ENCODE data around the gene BBOF1.

BBOF1 gene, protein sequence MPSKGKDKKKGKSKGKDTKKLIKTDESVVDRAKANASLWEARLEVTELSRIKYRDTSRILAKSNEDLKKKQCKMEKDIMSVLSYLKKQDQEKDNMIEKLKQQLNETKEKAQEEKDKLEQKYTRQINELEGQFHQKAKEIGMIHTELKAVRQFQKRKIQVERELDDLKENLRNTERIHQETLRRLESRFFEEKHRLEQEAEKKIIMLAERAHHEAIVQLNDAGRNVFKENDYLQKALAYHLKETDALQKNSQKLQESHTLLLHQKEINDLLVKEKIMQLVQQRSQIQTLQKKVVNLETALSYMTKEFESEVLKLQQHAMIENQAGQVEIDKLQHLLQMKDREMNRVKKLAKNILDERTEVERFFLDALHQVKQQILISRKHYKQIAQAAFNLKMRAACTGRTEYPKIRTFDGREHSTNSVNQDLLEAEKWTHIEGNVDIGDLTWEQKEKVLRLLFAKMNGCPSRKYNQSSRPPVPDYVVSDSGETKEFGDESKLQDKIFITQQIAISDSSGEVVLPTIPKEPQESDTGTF

GRCh38 chr14:74018586-74019407, at the start of gene BBOF1, which contains the start of gene ENTPD5:
TSS of gene BBOF1 (plus strand) at chr14:74019349. CDS start at chr14:74019479, 130 bp downstream.
TSS of gene ENTPD5 (minus strand) at chr14:74019288. CDS start at chr14:73988102, 31,186 bp downstream.
- peak within 1 kb of the TSS; percentile 96 for H3K9ac ChIP-seq (ENCODE audit: low read length)
- H3K4me2 ChIP-seq (ENCODE audit: low read length), result peak within 1 kb of the TSS; percentile 93
- H3K4me3 ChIP-seq (ENCODE audit: low read length), result peak within 1 kb of the TSS; percentile 97
- H3K79me2 ChIP-seq (ENCODE audit: low read length), result no peaks in the 10 kb centered on the region
- no peaks in the 10 kb centered on the region for H3K9me3 ChIP-seq (ENCODE audit: insufficient read depth, low read length)
- no peaks in the 10 kb centered on the region for H3K36me3 ChIP-seq (replicated peaks; ENCODE audit: low read depth, low read length)
- no peaks in the 10 kb centered on the region for H4K20me1 ChIP-seq (ENCODE audit: insufficient read depth, low read length)
- no peaks in the 10 kb centered on the region for H3K27me3 ChIP-seq (ENCODE audit: low read depth, low read length)
- peak within 1 kb of the TSS; percentile 94 for H2AFZ ChIP-seq (ENCODE audit: low read depth, low read length)
- H3K4me1 ChIP-seq (ENCODE audit: low read length), result peaks cover 4% of the 10 kb centered on the region; the same call in 1 of the 2 replicates
- TF ChIP-seq, protein P1, sequence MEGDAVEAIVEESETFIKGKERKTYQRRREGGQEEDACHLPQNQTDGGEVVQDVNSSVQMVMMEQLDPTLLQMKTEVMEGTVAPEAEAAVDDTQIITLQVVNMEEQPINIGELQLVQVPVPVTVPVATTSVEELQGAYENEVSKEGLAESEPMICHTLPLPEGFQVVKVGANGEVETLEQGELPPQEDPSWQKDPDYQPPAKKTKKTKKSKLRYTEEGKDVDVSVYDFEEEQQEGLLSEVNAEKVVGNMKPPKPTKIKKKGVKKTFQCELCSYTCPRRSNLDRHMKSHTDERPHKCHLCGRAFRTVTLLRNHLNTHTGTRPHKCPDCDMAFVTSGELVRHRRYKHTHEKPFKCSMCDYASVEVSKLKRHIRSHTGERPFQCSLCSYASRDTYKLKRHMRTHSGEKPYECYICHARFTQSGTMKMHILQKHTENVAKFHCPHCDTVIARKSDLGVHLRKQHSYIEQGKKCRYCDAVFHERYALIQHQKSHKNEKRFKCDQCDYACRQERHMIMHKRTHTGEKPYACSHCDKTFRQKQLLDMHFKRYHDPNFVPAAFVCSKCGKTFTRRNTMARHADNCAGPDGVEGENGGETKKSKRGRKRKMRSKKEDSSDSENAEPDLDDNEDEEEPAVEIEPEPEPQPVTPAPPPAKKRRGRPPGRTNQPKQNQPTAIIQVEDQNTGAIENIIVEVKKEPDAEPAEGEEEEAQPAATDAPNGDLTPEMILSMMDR (IDR thresholded peaks at IDR 0.05; ENCODE audit: low read depth, low read length), result no peak
- TF ChIP-seq EZH2phosphoT487 (IDR thresholded peaks at IDR 0.05; ENCODE audit: low read depth), result no peak
- peak within 1 kb of the TSS; percentile 49 for H3K27ac ChIP-seq (ENCODE audit: low read length)

DNA sequence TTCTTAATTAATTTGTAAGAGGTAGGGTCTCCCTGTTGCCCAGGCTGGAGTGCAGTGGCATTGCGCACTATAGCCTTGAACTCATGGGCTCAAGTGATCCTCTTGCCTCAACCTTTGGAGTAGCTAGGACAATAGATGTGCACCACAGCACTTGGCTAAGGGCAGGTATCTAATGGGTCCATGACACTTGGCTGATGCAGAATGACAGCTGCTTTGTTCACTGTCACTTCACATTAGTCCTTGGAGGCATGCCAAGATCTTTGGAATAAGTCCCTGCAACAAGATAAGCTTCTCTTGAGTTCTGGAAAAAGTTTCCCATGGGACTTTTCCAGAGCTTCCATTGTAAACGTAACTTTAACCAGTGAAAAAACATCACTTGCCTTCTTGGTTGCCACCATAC, 45.7 kb upstream of the BBOF1 start:
- no peaks in the 10 kb centered on the region for H3K27me3 ChIP-seq (ENCODE audit: low read depth, low read length)
- peaks cover 4% of the 10 kb centered on the region for H3K36me3 ChIP-seq (replicated peaks; ENCODE audit: low read depth, low read length)
- no peak overlapping the region for H2AFZ ChIP-seq (ENCODE audit: low read depth, low read length)
- H3K4me1 ChIP-seq (ENCODE audit: low read length), result no peaks in the 10 kb centered on the region
- no peak overlapping the region for H3K4me3 ChIP-seq (ENCODE audit: low read length)
- H3K9ac ChIP-seq (ENCODE audit: low read length), result no peak overlapping the region
- no peaks in the 10 kb centered on the region for H3K79me2 ChIP-seq (ENCODE audit: low read length)
- H4K20me1 ChIP-seq (ENCODE audit: insufficient read depth, low read length), result no peaks in the 10 kb centered on the region
- no peaks in the 10 kb centered on the region for H3K9me3 ChIP-seq (ENCODE audit: insufficient read depth, low read length)
- TF ChIP-seq, protein P1 (IDR thresholded peaks at IDR 0.05; ENCODE audit: low read depth, low read length), result no peak
- no peak for TF ChIP-seq EZH2phosphoT487 (IDR thresholded peaks at IDR 0.05; ENCODE audit: low read depth)
- H3K27ac ChIP-seq (ENCODE audit: low read length), result no peak overlapping the region
- H3K4me2 ChIP-seq (ENCODE audit: low read length), result no peak overlapping the region

GRCh38 chr14:73976125-73976524, 43.0 kb upstream of the BBOF1 start:
- Histone ChIP-seq H2AFZ (ENCODE audit: low read depth, low read length) (no peak overlapping the region), H3K79me2 (ENCODE audit: low read length) (no peaks in the 10 kb centered on the region), H3K4me1 (ENCODE audit: low read length) (no peaks in the 10 kb centered on the region), H4K20me1 (ENCODE audit: insufficient read depth, low read length) (no peaks in the 10 kb centered on the region), H3K4me2 (ENCODE audit: low read length) (no peak overlapping the region), H3K36me3 (replicated peaks; ENCODE audit: low read depth, low read length) (no peaks in the 10 kb centered on the region), H3K27me3 (ENCODE audit: low read depth, low read length) (no peaks in the 10 kb centered on the region), H3K27ac (ENCODE audit: low read length) (no peak overlapping the region), H3K4me3 (ENCODE audit: low read length) (no peak overlapping the region), H3K9me3 (ENCODE audit: insufficient read depth, low read length) (no peaks in the 10 kb centered on the region), H3K9ac (ENCODE audit: low read length) (no peak overlapping the region)
- TF ChIP-seq EZH2phosphoT487 (IDR thresholded peaks at IDR 0.05; ENCODE audit: low read depth), result no peak
- TF ChIP-seq, protein P1 (IDR thresholded peaks at IDR 0.05; ENCODE audit: low read depth, low read length), result no peak

DNA sequence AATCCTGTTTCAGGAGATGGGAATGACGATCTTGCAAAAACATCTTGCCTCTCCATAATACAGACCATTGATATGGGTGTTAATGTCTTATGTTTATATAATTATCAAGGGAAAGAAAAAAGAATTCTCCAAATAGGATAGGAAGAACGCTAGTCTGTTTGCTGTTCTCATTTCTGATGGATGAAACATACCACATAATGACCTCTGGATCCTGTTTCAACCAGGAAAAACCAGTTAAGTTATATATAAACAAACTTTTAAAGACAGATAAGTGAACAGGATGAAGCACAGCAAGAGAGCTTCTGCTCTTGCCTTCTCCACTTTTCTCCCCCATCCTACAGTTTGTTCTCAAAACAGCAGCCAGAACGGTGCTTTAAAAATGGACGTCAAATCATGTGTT, 41.3 kb upstream of the BBOF1 start:
- Histone ChIP-seq H3K4me3 (ENCODE audit: low read length) (no peak overlapping the region), H3K4me1 (ENCODE audit: low read length) (no peaks in the 10 kb centered on the region), H3K9me3 (ENCODE audit: insufficient read depth, low read length) (no peaks in the 10 kb centered on the region), H2AFZ (ENCODE audit: low read depth, low read length) (no peak overlapping the region), H4K20me1 (ENCODE audit: insufficient read depth, low read length) (no peaks in the 10 kb centered on the region), H3K4me2 (ENCODE audit: low read length) (no peak overlapping the region), H3K79me2 (ENCODE audit: low read length) (no peaks in the 10 kb centered on the region), H3K9ac (ENCODE audit: low read length) (no peak overlapping the region), H3K27ac (ENCODE audit: low read length) (no peak overlapping the region), H3K36me3 (replicated peaks; ENCODE audit: low read depth, low read length) (no peaks in the 10 kb centered on the region), H3K27me3 (ENCODE audit: low read depth, low read length) (no peaks in the 10 kb centered on the region)
- TF ChIP-seq, protein P1 (IDR thresholded peaks at IDR 0.05; ENCODE audit: low read depth, low read length), result no peak
- TF ChIP-seq EZH2phosphoT487 (IDR thresholded peaks at IDR 0.05; ENCODE audit: low read depth), result no peak
